Vagina (tissue), 2 donors: Measurements from ENCODE around the gene CDH4. TPM values are rescaled to one million over a fixed set of nuclear protein-coding genes. Genes with fewer than 3 reads are reported as not detected.

Experiments used
- DNase-seq, 2 donors: peaks; one replicate each; pipeline ENCODE4 v3.0.0-alpha.2; 2017; ENCODE audit errors: extremely low spot score in 2 of 2
- H3K27ac ChIP-seq: fragments of 200-600 bp; sonication (generic); one replicate; pipeline ENCODE4 v1.5.1; 2019
- H3K27me3 ChIP-seq: fragments of 200-600 bp; sonication (generic); one replicate; pipeline ENCODE4 v1.5.1; 2019
- H3K36me3 ChIP-seq, 2 donors: fragments of 200-600 bp; sonication (generic); one replicate each; pipeline ENCODE4 v1.5.1; 2017 to 2019
- H3K4me1 ChIP-seq: fragments of 200-600 bp; sonication (generic); one replicate; pipeline ENCODE4 v1.5.1; 2019
- H3K4me3 ChIP-seq, 2 donors: fragments of 200-600 bp; sonication (generic); 1 replicate in 1 of 2; 2 replicates in 1 of 2; pipeline ENCODE4 v1.5.1; 2016 to 2019
- H3K9me3 ChIP-seq: fragments of 200-600 bp; sonication (generic); one replicate; pipeline ENCODE4 v1.5.1; 2019
- POLR2A ChIP-seq, 2 donors: fragments of 450-650 bp; IDR thresholded peaks; one replicate each; pipeline ENCODE4 v1.6.1; 2017; ENCODE audit warnings: antibody characterized with exemption in 2 of 2, mild to moderate bottlenecking in 2 of 2, moderate library complexity in 2 of 2
- POLR2AphosphoS5 ChIP-seq, 2 donors: sonication (generic); formaldehyde crosslinking; IDR thresholded peaks; one replicate each; pipeline ENCODE4 v1.9.0; 2017; ENCODE audit warnings: antibody characterized with exemption in 2 of 2, mild to moderate bottlenecking in 2 of 2, low read depth in 1 of 2; ENCODE audit not compliant: insufficient read depth in 1 of 2
- intact Hi-C: fragments of 100-400 bp; cut with DNase I; formaldehyde crosslinking; loops from one replicate; pipeline ENCODE4 v1.15.1; 2023
- total RNA-seq: library from RNA; depleted of rRNA; stranded (reverse); fragments of >200 nt; gene quantifications from one replicate; pipeline ENCODE4 v1.2.3, GENCODE V29; 2016
- TF ChIP-seq, protein P1 (sequence below), 3 experiments: fragments of 450-650 bp in 2 of 3; fragments of 200-600 bp in 1 of 3; sonication (generic) in 1 of 3; IDR thresholded peaks; one replicate each; pipeline ENCODE4 v1.5.1; 2017 to 2019; ENCODE audit warnings: antibody characterized with exemption in 3 of 3, mild to moderate bottlenecking in 2 of 3, moderate library complexity in 2 of 3

CDH4 gene
- total RNA-seq, 1 donor from 2014 or later = 0.25 TPM

DNA sequence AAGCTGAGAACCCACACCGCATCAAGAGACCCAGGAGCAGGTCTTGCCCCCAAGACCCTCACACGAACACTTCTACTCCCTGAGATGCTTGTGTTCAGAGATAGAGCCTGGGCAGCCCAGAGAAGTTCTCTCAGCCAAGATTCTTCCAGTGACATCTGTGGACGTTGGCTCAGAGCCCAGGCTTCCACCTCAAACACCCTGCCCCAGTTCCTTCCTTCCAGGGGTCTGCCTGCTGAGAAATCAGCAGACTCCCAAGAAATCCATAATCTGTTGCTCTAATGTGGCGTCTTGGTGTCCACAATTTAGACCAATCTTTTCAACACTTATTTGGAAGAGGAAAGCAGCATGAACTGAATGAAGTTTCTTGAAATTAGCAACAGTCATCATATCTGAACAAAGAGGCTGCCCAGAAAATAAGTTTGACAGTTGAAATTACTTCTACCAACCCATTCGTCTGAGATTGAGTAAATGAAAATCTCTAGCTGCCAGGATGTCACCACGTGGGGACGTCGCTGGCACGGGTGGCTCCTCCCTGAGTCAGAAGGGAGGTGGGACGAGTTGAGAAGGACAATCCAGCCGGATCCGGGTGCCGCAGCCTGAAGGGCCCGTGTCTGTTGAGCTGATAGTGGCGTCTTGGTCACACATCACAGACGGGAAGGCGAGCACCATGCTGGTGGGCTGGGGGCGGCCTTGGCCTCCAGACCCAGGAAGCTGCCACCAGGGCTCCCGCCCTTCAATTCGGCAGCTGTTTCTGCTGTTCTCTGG lies 412.7 kb downstream of the CDH4 start:
- DNase-seq = no peak
- Histone ChIP-seq H3K9me3 (no peaks in the 10 kb centered on the region), H3K36me3 (no peaks in the 10 kb centered on the region), H3K4me3 (no peak overlapping the region), H3K27ac (no peak overlapping the region), H3K27me3 (no peaks in the 10 kb centered on the region), H3K4me1 (no peaks in the 10 kb centered on the region)
- intact Hi-C loops = no loop called here
- TF ChIP-seq, protein P1, sequence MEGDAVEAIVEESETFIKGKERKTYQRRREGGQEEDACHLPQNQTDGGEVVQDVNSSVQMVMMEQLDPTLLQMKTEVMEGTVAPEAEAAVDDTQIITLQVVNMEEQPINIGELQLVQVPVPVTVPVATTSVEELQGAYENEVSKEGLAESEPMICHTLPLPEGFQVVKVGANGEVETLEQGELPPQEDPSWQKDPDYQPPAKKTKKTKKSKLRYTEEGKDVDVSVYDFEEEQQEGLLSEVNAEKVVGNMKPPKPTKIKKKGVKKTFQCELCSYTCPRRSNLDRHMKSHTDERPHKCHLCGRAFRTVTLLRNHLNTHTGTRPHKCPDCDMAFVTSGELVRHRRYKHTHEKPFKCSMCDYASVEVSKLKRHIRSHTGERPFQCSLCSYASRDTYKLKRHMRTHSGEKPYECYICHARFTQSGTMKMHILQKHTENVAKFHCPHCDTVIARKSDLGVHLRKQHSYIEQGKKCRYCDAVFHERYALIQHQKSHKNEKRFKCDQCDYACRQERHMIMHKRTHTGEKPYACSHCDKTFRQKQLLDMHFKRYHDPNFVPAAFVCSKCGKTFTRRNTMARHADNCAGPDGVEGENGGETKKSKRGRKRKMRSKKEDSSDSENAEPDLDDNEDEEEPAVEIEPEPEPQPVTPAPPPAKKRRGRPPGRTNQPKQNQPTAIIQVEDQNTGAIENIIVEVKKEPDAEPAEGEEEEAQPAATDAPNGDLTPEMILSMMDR (IDR thresholded peaks at IDR 0.05) = no peak
- no peak for TF ChIP-seq POLR2A (IDR thresholded peaks at IDR 0.05)
- TF ChIP-seq POLR2AphosphoS5 (IDR thresholded peaks at IDR 0.05; ENCODE audit: insufficient read depth in 1 of 2, low read depth in 1 of 2) = no peak

DNA sequence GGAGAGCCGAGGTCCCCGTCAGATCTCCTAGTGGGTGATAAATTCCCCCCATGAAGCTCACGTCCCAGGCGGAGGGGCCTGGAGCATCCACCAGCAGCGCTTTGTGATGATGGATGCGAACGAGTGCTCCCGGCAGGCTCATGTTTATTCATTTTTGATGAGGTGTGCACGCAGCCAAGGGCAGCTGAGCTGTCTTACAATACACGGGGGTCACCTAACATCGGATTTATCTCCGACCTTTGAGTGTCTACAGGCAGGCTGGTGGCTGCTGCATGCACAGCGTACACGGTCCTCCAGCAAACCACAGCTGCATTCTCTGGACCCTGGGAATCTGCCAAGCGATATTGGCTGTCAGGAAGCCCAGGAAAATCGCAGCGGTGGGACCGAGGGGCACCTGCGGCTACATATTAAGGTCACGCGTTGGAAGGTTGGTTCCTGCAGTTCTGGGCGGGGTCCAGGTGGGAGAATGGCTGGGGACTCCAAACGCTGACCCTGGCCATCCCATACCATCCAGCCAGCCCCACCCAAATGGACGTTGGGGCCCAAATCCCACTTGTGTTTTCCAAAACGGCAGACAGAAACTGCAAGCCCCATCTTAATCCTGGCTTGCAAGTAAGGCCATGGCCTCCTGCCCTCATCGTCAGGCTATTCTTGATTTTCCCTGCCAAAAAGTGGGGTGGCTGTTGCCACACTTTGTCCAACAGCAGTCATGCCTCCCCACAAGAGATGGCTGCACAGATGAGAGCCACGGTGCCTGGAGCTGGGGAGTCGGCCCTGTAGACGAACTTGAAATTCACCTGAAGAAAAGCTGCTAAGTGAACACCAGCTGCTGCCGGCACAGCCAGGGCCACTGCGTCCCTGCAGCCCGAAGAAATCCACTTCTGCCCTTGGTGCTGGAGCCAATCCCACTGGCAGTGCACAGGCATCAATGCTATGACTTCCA lies 413.7 kb downstream of the CDH4 start:
- H3K27me3 ChIP-seq = no peaks in the 10 kb centered on the region

DNA sequence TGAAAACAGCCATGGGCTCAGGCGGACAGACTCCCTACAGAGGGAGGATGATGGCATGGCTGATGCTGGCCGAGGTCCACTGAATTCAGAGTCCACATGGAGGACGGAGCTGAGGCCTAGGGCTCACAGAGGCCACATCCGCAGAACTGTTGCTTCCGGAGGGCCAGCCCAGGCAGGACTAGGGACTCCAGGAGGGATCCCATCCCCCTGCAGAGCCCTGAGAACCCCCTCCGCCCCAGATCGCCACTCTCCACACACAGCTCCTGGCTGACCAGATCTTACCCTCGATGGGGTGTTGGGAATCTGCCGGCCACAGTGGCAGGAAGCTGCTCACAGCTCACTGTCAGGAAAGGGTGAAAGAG lies 414.4 kb downstream of the CDH4 start:
- Histone ChIP-seq H3K9me3 (no peaks in the 10 kb centered on the region), H3K27me3 (no peaks in the 10 kb centered on the region), H3K4me1 (no peaks in the 10 kb centered on the region), H3K27ac (no peak overlapping the region), H3K36me3 (no peaks in the 10 kb centered on the region), H3K4me3 (no peak overlapping the region)
- TF ChIP-seq, protein P1 (IDR thresholded peaks at IDR 0.05) = no peak
- TF ChIP-seq POLR2A (IDR thresholded peaks at IDR 0.05) (no peak), POLR2AphosphoS5 (IDR thresholded peaks at IDR 0.05; ENCODE audit: insufficient read depth in 1 of 2, low read depth in 1 of 2) (no peak)
- intact Hi-C loops = no loop called here
- no peak for DNase-seq

More for the DNA sequence above, 413.7 kb downstream of the CDH4 start:
- Histone ChIP-seq H3K27ac (no peak overlapping the region), H3K4me1 (no peaks in the 10 kb centered on the region), H3K36me3 (no peaks in the 10 kb centered on the region), H3K4me3 (no peak overlapping the region), H3K9me3 (no peaks in the 10 kb centered on the region)
- TF ChIP-seq POLR2A (IDR thresholded peaks at IDR 0.05) = no peak
- TF ChIP-seq POLR2AphosphoS5 (IDR thresholded peaks at IDR 0.05; ENCODE audit: insufficient read depth in 1 of 2, low read depth in 1 of 2) = no peak
- TF ChIP-seq, protein P1 (IDR thresholded peaks at IDR 0.05) = no peak
- intact Hi-C loops = no loop called here
- no peak for DNase-seq

DNA sequence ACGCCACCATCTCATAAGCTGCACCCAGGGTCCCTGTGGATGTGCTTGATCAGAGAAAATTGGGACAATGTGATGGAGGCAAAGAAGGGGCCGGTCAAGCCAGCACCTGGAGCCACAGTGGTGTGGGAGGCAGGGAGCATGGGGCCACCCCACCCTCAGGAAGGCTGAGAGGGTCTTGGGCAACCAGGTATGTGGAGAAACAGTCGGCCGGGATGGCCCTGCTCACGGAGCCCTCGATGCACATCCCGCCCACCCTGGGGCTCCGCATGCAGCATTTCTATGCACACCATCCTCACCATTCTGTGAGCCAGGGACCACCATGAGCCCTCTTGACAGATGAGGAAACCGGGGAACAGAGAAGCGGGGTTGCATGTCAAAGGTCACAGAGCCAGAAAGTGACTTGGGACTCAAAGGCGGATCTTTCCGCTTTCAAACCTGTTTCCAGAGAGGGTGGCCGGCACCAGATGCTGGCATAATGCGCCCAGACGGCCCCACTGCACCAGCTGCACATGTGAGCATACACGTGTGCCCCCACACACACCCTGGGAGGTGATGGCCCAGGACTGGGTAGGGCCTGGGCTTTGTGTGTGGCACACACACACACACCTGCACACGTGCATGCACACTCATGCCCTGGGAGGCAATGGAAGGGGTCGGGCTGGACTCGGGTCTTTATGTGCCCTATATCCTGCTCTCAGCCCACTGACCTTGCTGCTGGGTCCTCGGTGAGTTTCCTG lies 415.2 kb downstream of the CDH4 start:
- no peaks in the 10 kb centered on the region for H3K27me3 ChIP-seq
- intact Hi-C loops = no loop called here
- no peak for DNase-seq

More for the DNA sequence above, 415.2 kb downstream of the CDH4 start:
- Histone ChIP-seq H3K4me1 (no peaks in the 10 kb centered on the region), H3K27ac (no peak overlapping the region), H3K9me3 (no peaks in the 10 kb centered on the region), H3K36me3 (no peaks in the 10 kb centered on the region), H3K4me3 (no peak overlapping the region)
- TF ChIP-seq POLR2AphosphoS5 (IDR thresholded peaks at IDR 0.05; ENCODE audit: insufficient read depth in 1 of 2, low read depth in 1 of 2) = no peak
- TF ChIP-seq, protein P1 (IDR thresholded peaks at IDR 0.05) = no peak
- TF ChIP-seq POLR2A (IDR thresholded peaks at IDR 0.05) = no peak
